A673 (cell line): Measurements from ENCODE around the gene MAP1LC3B2.

Source experiments
- EZH2 ChIP-seq: fragments of 200-600 bp; sonication (generic); IDR thresholded peaks from 2 replicates; pipeline ENCODE4 v1.6.1; 2017; ENCODE audit warnings: borderline replicate concordance, low read depth, mild to moderate bottlenecking, mixed read lengths, antibody characterized with exemption, low read length; ENCODE audit not compliant: poor library complexity, severe bottlenecking
- TF ChIP-seq, protein P1 (sequence below): fragments of 300-800, 200-600 bp; sonication (generic); conservative IDR thresholded peaks from 2 replicates; pipeline ENCODE4 v1.5.1; 2017; ENCODE audit warnings: low read depth, mild to moderate bottlenecking, antibody characterized with exemption, low read length, moderate library complexity, mixed read lengths

GRCh38 chr12:116556356-116556952 lies 2.7 kb upstream of the MAP1LC3B2 start:
- TF ChIP-seq, protein P1, sequence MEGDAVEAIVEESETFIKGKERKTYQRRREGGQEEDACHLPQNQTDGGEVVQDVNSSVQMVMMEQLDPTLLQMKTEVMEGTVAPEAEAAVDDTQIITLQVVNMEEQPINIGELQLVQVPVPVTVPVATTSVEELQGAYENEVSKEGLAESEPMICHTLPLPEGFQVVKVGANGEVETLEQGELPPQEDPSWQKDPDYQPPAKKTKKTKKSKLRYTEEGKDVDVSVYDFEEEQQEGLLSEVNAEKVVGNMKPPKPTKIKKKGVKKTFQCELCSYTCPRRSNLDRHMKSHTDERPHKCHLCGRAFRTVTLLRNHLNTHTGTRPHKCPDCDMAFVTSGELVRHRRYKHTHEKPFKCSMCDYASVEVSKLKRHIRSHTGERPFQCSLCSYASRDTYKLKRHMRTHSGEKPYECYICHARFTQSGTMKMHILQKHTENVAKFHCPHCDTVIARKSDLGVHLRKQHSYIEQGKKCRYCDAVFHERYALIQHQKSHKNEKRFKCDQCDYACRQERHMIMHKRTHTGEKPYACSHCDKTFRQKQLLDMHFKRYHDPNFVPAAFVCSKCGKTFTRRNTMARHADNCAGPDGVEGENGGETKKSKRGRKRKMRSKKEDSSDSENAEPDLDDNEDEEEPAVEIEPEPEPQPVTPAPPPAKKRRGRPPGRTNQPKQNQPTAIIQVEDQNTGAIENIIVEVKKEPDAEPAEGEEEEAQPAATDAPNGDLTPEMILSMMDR, result no peak
- TF ChIP-seq EZH2, result no peak
